Spleen (tissue), 7 donors: ENCODE results near the gene ZNF331.

Source experiments
- POLR2AphosphoS5 ChIP-seq, 3 donors: sonication (generic); formaldehyde crosslinking; IDR thresholded peaks; one replicate each; pipeline ENCODE4 v1.5.1; 2017; ENCODE audit warnings: antibody characterized with exemption in 3 of 3
- TF ChIP-seq, protein P1 (sequence below), 11 experiments: fragments of 200-600 bp in 7 of 11; fragments of 450-650 bp in 4 of 11; sonication (generic) in 4 of 11; IDR thresholded peaks in 8 of 11; conservative IDR thresholded peaks in 3 of 11; 1 replicate in 7 of 11; 2 replicates in 4 of 11; pipeline versions ENCODE4 v1.4.0 to v1.8.0; 2016 to 2021; ENCODE audit warnings: antibody characterized with exemption in 11 of 11, inconsistent platforms in 4 of 11, mild to moderate bottlenecking in 1 of 11
- donor health status: DM: no; HTN: no; CAD: no; lungs with moderate emphysema.
- donor health status: DM: no; HTN: no; CAD: no.
- donor health status: DM: no; HTN: no; CAD: no.

- TF ChIP-seq, protein P1, sequence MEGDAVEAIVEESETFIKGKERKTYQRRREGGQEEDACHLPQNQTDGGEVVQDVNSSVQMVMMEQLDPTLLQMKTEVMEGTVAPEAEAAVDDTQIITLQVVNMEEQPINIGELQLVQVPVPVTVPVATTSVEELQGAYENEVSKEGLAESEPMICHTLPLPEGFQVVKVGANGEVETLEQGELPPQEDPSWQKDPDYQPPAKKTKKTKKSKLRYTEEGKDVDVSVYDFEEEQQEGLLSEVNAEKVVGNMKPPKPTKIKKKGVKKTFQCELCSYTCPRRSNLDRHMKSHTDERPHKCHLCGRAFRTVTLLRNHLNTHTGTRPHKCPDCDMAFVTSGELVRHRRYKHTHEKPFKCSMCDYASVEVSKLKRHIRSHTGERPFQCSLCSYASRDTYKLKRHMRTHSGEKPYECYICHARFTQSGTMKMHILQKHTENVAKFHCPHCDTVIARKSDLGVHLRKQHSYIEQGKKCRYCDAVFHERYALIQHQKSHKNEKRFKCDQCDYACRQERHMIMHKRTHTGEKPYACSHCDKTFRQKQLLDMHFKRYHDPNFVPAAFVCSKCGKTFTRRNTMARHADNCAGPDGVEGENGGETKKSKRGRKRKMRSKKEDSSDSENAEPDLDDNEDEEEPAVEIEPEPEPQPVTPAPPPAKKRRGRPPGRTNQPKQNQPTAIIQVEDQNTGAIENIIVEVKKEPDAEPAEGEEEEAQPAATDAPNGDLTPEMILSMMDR (IDR thresholded peaks at IDR 0.05 in 8 of 11, conservative IDR thresholded peaks at IDR 0.05 in 3 of 11): no peak
- TF ChIP-seq POLR2AphosphoS5 (IDR thresholded peaks at IDR 0.05): no peak
Measured at GRCh38 chr19:53518716-53519115, 19.2 kb upstream of the ZNF331 start.
